COLO668 (cell line): ENCODE data around the gene SRPRB.

Experiments
- DNase-seq: peaks from one replicate; lab custom pipeline; 2025; ENCODE audit not compliant: unreplicated experiment; lab: John Stamatoyannopoulos, UW

Gene SRPRB

DNA sequence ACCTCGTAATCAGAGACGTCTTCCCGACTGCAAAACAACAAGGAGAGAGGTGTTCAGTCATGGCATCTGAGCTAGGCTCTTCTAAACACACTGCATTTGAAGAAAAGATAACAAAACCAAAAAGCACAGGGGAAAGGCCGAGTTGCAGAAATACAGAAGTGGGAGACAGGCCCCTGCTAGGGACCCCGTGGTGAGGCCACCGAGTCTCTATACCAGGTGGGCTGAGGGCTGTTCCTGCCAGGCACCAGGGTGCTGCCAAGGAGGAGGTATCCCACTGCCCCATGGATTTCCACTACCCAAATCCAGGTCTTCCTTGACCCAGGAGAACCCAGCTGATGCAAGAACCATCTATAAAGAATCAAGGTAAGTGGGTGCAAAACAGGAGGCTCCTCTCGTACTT lies 59.0 kb downstream of the SRPRB start:
- no peak for DNase-seq

DNA sequence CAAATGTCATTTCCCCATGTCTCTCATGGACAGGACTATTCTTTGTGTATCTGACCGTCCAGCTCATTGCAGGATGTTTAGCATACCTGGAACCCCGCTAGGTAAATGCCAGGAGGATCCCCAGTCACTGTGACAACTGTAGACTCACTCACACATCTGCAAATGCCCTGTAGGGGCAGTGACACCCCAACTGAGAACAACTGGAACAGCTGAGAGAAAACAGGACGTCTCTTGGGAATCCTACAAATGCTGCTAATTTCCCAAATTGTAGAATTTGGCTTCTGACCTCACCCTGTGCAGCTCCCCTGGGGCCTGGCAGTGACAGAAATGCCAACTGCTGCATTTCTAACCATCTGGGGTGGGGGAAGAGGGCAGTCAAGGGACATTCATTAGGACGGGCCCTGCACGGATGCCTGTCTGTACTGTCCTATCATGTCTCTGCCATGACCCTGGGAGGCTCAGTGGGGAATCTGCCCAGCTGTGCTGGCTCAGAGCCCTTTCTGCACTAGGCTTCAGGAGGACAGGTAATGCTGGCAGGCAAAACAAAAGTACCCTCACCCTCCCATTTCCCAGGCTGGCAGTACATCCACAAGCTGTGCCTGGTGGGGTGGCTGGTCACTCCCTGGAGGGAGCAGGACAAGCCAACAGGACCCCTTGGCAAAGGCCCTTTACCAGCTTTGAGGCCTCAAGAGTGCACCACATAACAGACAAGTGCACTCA lies 59.7 kb downstream of the SRPRB start:
- DNase-seq, result no peak

DNA sequence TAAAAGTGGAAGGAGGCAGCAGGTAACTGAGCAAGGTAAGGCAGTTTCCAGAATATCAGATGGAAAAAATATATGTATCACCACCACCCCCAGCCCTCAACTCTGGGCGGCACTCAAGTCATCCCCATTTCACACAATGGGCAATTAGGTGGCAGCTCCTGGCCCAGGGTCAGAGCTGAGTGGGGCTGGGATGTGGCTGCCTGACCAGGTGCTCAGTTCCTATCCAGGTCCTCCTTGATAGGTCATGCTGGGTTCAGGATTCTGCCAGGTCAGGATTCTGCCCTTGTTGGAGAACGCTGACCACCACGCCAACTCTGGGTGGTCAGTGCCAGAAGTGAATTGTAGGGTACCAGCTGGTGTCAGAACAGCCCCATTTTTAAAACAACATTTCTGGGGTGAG lies 60.5 kb downstream of the SRPRB start:
- no peak for DNase-seq

DNA sequence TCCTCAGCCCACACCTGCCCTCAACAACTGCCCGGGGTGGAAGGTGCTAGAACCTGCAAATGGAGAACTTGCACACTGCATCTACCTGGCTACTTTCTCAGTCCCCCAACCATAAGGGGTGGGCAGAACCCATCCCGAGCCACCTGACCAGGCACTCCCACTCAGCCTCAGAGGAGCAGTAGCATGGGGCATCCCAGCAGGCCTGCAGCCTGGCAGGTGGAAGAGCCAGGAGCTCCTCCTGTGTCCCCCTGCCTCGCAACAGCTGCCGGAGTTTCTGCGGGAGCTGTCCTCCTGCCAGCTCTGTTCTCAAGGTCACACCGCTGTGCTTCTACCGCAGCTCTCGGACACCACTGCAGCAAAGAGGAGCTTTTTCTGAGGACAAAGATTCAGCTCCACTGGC lies 62.6 kb downstream of the SRPRB start:
- no peak for DNase-seq

DNA sequence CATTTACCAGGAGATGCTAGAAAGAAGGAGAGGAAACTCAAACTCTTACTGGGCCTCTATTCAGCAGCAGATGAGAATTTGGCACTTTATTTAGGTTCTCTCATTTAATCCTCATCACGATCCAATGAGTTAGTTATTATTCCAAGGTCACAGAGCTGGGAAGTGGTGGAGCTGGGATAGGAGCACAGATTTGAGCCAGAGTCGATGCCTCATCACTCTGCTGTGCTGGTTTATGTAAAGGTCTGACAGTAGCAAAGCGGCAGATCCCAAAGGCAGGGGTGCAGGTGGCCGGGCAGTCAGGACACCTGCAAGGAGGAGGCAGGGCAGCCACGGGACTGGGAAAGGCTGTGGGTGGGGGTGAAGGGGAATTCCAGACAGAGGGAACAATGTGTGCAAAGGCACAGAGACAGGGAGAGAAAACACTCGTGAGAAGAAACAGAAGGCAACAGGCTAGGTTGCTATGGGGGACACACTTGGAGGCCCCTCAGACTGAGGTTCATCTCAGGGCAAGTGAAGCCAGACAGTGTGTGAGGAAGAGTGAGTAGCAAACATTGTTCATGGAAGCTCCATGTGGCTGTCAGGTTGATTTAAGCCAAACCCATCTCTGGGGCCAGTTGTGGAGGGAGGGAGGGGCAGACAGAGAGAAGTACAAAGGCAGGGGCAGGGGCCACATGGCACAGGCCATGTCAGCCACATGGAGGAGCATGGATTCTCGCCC lies 63.3 kb downstream of the SRPRB start:
- no peak for DNase-seq

DNA sequence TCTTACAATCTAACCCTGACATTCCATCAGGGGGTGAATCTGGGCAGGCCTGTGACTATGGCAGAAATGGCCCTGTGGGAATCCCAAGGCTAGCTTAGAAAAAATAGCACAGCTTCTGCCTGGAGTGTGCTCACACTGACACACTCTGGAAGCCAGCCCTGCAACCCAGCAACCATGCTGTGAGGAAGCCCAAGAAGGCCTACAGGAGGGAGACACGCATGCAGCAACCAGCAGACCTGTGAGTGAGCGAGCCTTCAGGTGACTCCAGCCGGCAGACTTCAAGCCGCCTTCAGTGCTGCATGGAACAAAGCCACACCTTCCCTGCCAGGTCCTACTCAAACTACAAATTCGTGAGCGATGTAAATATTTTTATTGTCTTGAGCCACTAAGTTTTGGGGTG lies 64.0 kb downstream of the SRPRB start:
- DNase-seq, result no peak

DNA sequence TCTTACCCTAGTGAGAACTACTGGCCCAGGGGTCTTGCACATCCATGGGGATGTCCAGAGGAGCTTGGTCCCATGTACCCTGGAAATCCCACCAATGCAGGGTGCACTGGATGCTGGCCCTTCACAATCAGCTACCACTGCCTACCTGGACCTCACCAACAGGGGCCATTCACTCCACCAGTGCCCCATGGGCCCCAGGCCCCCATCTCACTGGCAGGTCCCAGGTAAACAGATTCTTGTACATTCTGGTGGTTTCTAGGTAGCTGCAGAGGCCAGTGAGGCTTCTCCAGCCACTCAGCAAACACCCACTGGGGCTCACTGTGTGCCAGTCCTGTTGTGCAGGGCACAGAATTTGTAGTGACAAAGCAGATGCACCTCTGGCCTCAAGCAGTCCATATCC lies 65.2 kb downstream of the SRPRB start:
- no peak for DNase-seq
